Activated CD8-positive, alpha-beta memory T cell treated with anti-CD3 and anti-CD28 coated beads for 36 hours (primary cell): ENCODE results near the gene AP1M1. TPM values are rescaled to one million over a fixed set of nuclear protein-coding genes. Genes with fewer than 3 reads are reported as not detected.

Source experiments
- CTCF ChIA-PET: fragments of 350-600 bp; sonication (Branson Sonifier 250); formaldehyde crosslinking; loops from one replicate; lab custom pipeline; 2021; ENCODE audit warnings: antibody characterized with exemption; lab: Charles Lee
- POLR2A ChIA-PET: fragments of 350-600 bp; sonication (Branson Sonifier 250); formaldehyde crosslinking; loops from one replicate; lab custom pipeline; 2021; ENCODE audit warnings: antibody characterized with exemption; lab: Charles Lee
- total RNA-seq, 2 experiments: library from RNA; stranded (reverse); gene quantifications; one replicate each; pipeline ENCODE4 v1.2.3, GENCODE V29; 2021

The AP1M1 gene
- total RNA-seq, result 100 to 1,000 TPM; 107 to 109 TPM

DNA sequence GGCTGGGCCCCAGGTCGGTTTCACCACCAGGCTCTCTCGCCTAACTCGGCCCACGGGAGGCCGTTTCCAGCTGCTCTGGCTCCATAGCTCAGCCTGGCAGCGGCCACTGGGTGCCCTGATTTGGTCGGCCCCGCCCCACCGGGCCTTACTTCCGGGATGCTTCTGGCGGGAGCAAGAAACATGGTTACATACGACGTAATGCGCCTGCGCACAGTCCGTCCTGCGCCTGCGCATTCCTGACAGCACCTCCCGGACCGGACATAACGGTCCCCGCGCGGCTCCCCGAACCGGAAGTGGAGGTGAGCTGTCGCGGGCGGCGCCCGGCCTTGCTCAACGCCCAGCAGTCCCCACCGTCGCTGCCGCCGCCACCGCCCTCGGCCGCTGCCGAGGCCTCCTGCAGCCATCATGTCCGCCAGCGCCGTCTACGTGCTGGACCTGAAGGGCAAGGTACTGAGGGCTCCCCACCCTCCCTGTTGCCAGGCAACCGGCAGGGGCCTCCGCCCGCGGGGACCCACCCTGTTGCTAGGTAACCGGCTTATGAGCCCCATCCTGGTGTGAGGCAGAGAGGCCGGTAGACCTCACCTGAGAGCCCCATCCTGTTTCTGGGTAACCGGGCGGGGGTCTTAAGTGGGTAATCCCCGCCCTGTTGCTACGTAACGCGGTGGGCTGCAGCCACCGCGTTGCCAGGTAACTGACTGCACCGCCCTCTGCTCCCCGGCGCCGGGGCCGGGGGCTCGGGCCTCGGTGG lies at the start of gene AP1M1:
Gene AP1M1 (plus strand): TSS at position 290 of the 748 bp plus-strand sequence. CDS start 116 bp downstream, at position 406.
- CTCF ChIA-PET, result interaction anchor here (0.7 to 1.5 kb wide), 5 partner anchors 12 to 185 kb away, joined by 3 to 7 read pairs (median 4); partner anchors contain the start of gene FAM32A
- POLR2A ChIA-PET, result interaction anchor here (0.6 to 1.1 kb wide), 4 partner anchors 9 to 166 kb away, joined by 4 to 6 read pairs (median 4); partner anchors contain the start of gene FAM32A

DNA sequence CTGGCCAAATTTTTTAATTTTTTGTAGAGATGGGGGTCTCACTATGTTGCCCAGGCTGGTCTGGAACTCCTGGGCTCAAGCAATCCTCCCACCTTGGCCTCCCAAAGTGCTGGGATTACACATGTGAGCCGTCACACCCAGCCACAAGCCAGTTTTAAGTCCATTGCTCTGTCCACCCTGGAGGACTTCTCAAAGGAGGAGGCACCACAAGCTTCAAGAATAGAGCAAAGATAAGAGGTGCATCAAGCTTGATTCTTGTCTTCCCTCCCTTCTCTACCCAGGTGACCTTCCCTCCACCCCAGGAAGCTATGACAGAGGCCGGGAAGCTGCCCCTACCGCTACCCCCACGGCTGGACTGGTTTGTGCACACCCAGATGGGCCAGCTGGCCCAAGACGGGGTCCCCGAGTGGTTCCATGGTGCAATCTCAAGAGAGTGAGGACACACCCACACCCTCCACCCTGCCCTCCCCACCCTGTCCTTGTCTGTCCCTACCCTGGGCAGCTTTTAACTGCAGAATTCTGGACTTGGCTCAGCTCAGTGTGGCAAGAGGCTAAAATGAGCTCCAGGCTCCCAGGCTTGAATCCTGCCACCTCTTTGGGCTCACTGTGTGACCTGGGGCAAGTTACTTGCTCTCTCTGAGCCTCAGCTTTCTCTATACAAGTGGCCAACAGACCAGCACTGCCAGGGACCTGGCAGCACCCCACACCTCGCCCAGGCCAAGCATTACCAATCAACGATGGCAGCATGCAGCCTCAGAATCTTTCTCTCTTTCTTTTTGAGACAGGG lies 49.1 kb upstream of the AP1M1 start:
- ChIA-PET POLR2A (interaction anchor here (0.6 kb wide), 1 partner anchor 39 kb away, joined by 3 read pairs; no protein-coding TSS in a partner anchor), CTCF (interaction anchor here (1.0 kb wide), 1 partner anchor 34 kb away, joined by 4 read pairs; no protein-coding TSS in a partner anchor)

GRCh38 chr19:16153582-16154336 lies 44.0 kb upstream of the AP1M1 start:
- ChIA-PET POLR2A (interaction anchor here (2.4 kb wide), 1 partner anchor 10 kb away, joined by 7 read pairs; the partner anchor contains the start of gene HSH2D), CTCF (interaction anchor here (0.6 kb wide), 1 partner anchor 34 kb away, joined by 3 read pairs; no protein-coding TSS in a partner anchor)

- CTCF ChIA-PET, result interaction anchor here (0.6 kb wide), 1 partner anchor 35 kb away, joined by 3 read pairs; no protein-coding TSS in a partner anchor
- POLR2A ChIA-PET, result interaction anchor here (2.4 kb wide), 1 partner anchor 10 kb away, joined by 7 read pairs; the partner anchor contains the start of gene HSH2D
Observed at GRCh38 chr19:16154557-16154956, 43.2 kb upstream of the AP1M1 start.

DNA sequence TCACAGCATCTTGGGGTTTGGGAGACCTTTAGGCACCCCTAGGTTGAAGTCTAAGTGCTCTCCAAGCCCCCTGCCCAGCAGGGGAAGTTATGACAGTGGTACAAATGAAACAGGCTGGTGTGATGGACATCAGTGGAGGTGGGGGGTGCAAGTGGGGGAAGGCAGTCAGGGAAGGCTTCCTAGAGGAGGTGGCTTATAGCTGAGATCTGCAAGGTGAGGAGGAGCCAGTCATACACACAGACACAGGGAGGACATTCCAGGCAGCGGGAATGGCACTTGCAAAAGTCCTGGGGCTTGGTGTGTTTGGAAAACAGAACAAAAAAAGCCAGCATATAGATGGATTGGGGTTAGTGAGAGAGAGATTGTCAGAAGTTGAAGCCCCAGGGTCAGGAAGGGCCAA lies 42.6 kb upstream of the AP1M1 start:
- POLR2A ChIA-PET, result interaction anchor here (2.4 kb wide), 1 partner anchor 11 kb away, joined by 7 read pairs; the partner anchor contains the start of gene HSH2D
- CTCF ChIA-PET, result no interaction called here

DNA sequence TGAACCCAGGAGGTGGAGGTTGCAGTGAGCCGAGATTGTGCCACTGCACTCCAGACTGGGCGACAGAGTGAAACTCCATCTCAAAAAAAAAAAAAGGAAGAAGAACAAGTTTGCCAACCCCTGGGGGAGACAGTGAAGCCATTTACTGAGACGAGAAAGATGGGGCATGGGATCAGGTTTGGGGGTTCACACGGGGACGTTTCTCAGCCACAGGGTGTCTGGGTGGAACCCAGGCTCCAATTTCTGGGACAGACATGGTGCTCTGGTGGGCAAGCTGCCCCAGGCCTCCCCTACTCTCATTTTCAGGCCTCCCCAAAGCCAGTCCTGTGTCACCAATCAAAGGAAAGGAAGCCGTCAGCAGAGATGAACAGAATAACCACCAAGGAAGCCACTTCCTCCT lies 40.8 kb upstream of the AP1M1 start:
- POLR2A ChIA-PET, result no interaction called here
- CTCF ChIA-PET, result no interaction called here

GRCh38 chr19:16157601-16158000 lies 40.1 kb upstream of the AP1M1 start:
- POLR2A ChIA-PET, result no interaction called here
- CTCF ChIA-PET, result interaction anchor here (1.0 kb wide), 1 partner anchor 95 kb away, joined by 3 read pairs; no protein-coding TSS in a partner anchor

- POLR2A ChIA-PET, result interaction anchor here (0.7 kb wide), 2 partner anchors 39 to 89 kb away, joined by 4 to 7 read pairs; no protein-coding TSS in a partner anchor
- CTCF ChIA-PET, result interaction anchor here (0.7 kb wide), 3 partner anchors 36 to 1042 kb away, joined by 3 to 4 read pairs (median 3); no protein-coding TSS in a partner anchor
Observed at GRCh38 chr19:16159655-16160054, 38.1 kb upstream of the AP1M1 start.

- ChIA-PET CTCF (interaction anchor here (0.7 kb wide), 1 partner anchor 340 kb away, joined by 4 read pairs; no protein-coding TSS in a partner anchor), POLR2A (interaction anchor here (0.7 kb wide), 1 partner anchor 45 kb away, joined by 6 read pairs; no protein-coding TSS in a partner anchor)
Observed at GRCh38 chr19:16160445-16160942, 37.2 kb upstream of the AP1M1 start.

- ChIA-PET POLR2A (interaction anchor here (0.5 to 0.6 kb wide), 2 partner anchors 16 to 85 kb away, joined by 5 to 8 read pairs; partner anchors contain the start of gene TPM4), CTCF (interaction anchor here (1.4 kb wide), 1 partner anchor 50 kb away, joined by 6 read pairs; no protein-coding TSS in a partner anchor)
Observed at GRCh38 chr19:16160943-16161560, 36.7 kb upstream of the AP1M1 start.

GRCh38 chr19:16161840-16162239 lies 35.9 kb upstream of the AP1M1 start:
- CTCF ChIA-PET, result interaction anchor here (1.0 to 1.4 kb wide), 3 partner anchors 22 to 51 kb away, joined by 3 to 6 read pairs (median 3); no protein-coding TSS in a partner anchor
- POLR2A ChIA-PET, result interaction anchor here (0.6 to 0.7 kb wide), 2 partner anchors 9 to 86 kb away, joined by 5 to 7 read pairs; partner anchors contain the start of gene TPM4

- CTCF ChIA-PET, result interaction anchor here (0.7 to 1.2 kb wide), 2 partner anchors 18 to 20 kb away, joined by 3 read pairs; no protein-coding TSS in a partner anchor
- POLR2A ChIA-PET, result no interaction called here
Observed at GRCh38 chr19:16164222-16164890, 33.4 kb upstream of the AP1M1 start.

- ChIA-PET CTCF (no interaction called here), POLR2A (no interaction called here)
Observed at GRCh38 chr19:16166417-16166816, 31.3 kb upstream of the AP1M1 start.

DNA sequence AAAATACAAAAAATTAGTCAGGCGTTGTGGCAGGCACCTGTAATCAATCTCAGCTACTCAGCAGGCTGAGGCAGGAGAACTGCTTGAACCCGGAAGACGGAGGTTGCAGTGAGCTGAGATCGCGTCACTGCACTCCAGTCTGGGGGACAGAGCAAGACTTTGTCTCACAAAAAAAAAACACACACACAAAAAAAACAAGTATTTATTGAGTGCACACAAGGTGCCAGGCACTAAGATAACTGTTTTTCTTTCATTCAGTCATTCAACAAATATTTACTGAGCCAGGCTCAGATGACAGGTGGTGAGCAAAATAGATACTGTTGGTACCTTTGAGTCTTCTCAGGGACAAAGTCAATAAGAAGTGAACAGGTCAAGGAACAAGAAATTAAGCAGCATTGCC lies 30.7 kb upstream of the AP1M1 start:
- POLR2A ChIA-PET, result no interaction called here

GRCh38 chr19:16168465-16169081 lies 29.1 kb upstream of the AP1M1 start:
- POLR2A ChIA-PET, result no interaction called here

More for the DNA sequence above, 30.7 kb upstream of the AP1M1 start:
- CTCF ChIA-PET, result no interaction called here

GRCh38 chr19:16170134-16170533 lies 27.6 kb upstream of the AP1M1 start:
- ChIA-PET POLR2A (no interaction called here), CTCF (interaction anchor here (1.0 kb wide), 1 partner anchor 128 kb away, joined by 3 read pairs; no protein-coding TSS in a partner anchor)

More at GRCh38 chr19:16168465-16169081, 29.1 kb upstream of the AP1M1 start:
- CTCF ChIA-PET, result interaction anchor here (0.5 kb wide), 1 partner anchor 77 kb away, joined by 3 read pairs; no protein-coding TSS in a partner anchor
